ENCODE results near the gene TBX15.
"Not testable (repeated sequence)": the region's sequence is repeated elsewhere in the genome, so short reads cannot be mapped to it uniquely, and the experiment has no call there.

TBX15 gene

GRCh38 chr1:118926261-118926660 lies 61.9 kb downstream of the TBX15 start:
- no peak for DNase-seq (ENCODE audit: low read depth)

- DNase-seq (ENCODE audit: low read depth) = no peak
Measured at GRCh38 chr1:118925651-118926050, 62.5 kb downstream of the TBX15 start.

- no peak for DNase-seq (ENCODE audit: low read depth)
Measured at GRCh38 chr1:118923319-118923718, 64.8 kb downstream of the TBX15 start.

GRCh38 chr1:118921994-118922393 lies 66.1 kb downstream of the TBX15 start:
- DNase-seq (ENCODE audit: low read depth) = no peak

- DNase-seq (ENCODE audit: low read depth) = no peak
Measured at GRCh38 chr1:118920124-118920717, 67.9 kb downstream of the TBX15 start.

GRCh38 chr1:118918940-118919259 lies 69.2 kb downstream of the TBX15 start:
- DNase-seq (ENCODE audit: low read depth) = no peak

GRCh38 chr1:118918230-118918939 lies 69.8 kb downstream of the TBX15 start:
- DNase-seq (ENCODE audit: low read depth) = no peak

- not testable (repeated sequence) for DNase-seq (ENCODE audit: low read depth)
Measured at GRCh38 chr1:118916346-118916745, 71.8 kb downstream of the TBX15 start.

GRCh38 chr1:118914379-118915161 lies 73.6 kb downstream of the TBX15 start:
- no peak for DNase-seq (ENCODE audit: low read depth)

GRCh38 chr1:118913818-118914217 lies 74.3 kb downstream of the TBX15 start:
- no peak for DNase-seq (ENCODE audit: low read depth)

GRCh38 chr1:118912574-118912973 lies 75.6 kb downstream of the TBX15 start:
- no peak for DNase-seq (ENCODE audit: low read depth)

- DNase-seq (ENCODE audit: low read depth) = no peak
Measured at GRCh38 chr1:118911571-118911970, 76.6 kb downstream of the TBX15 start.

GRCh38 chr1:118907466-118907865 lies 80.7 kb downstream of the TBX15 start:
- DNase-seq (ENCODE audit: low read depth) = no peak

GRCh38 chr1:118905671-118906070 lies 82.5 kb downstream of the TBX15 start:
- no peak for DNase-seq (ENCODE audit: low read depth)

- no peak for DNase-seq (ENCODE audit: low read depth)
Measured at GRCh38 chr1:118905196-118905595, 82.9 kb downstream of the TBX15 start.

GRCh38 chr1:118902711-118903191 lies 85.4 kb downstream of the TBX15 start:
- DNase-seq (ENCODE audit: low read depth) = no peak

GRCh38 chr1:118902299-118902698 lies 85.8 kb downstream of the TBX15 start:
- DNase-seq (ENCODE audit: low read depth) = no peak

GRCh38 chr1:118900643-118901440 lies 87.3 kb downstream of the TBX15 start:
- no peak for DNase-seq (ENCODE audit: low read depth)

GRCh38 chr1:118899340-118899739 lies 88.8 kb downstream of the TBX15 start:
- DNase-seq (ENCODE audit: low read depth) = no peak

- no peak for DNase-seq (ENCODE audit: low read depth)
Measured at GRCh38 chr1:118898712-118899111, 89.4 kb downstream of the TBX15 start.

- no peak for DNase-seq (ENCODE audit: low read depth)
Measured at GRCh38 chr1:118896416-118896815, 91.7 kb downstream of the TBX15 start.

- no peak for DNase-seq (ENCODE audit: low read depth)
Measured at GRCh38 chr1:118894836-118895235, 93.3 kb downstream of the TBX15 start.
